ENCODE results near the gene TSPAN18. TPM values are rescaled to one million over a fixed set of nuclear protein-coding genes. Genes with fewer than 3 reads are reported as not detected.

The TSPAN18 gene
- total and polyA plus RNA-seq, 2 of the 4 experiments (the other 2 are of a cell fraction) = 0.36 to 1.1 TPM

DNA sequence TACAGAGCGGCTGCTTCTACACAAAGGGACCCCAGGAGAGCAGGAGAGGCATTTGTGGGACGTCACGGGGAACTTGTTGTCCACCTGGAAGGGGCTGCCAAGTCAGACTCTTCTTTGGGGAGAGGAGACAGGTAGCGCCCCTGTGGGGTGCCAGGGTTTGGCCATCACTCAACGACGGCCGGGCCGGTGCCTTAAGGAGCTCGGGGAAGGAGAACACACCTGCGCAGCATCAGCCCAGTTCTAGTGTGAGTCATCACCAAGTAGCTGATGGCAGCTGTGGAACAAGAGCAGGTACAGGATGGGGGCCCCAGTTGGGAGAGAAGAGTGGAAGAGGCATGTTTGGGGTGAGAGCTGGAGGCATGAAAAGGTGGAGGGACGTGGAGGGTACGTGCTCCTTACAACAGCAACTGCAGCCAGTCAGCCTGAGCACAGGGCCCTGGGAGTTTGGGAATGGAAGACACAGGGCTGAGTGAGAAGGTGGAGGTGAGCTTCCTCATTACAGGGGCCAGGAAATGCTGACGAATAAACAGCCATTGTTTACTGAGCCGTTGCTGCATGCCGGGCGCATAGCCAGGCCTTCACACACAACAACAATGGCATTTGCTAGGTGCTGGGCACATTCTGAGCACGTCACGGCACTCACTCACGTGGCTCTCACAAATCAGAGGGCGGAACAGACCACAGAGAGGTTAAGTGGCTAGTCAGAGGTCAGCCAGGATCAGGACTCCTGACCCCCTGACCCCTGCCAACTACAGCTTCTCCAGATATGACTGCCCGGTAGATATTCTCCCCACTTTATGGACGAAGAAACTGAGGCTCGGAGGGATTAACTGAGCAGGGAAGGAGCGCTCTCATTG, 253.0 kb downstream of the TSPAN18 start:
- H2BK5ac ChIP-seq (ENCODE audit: low read depth, low read length, poor library complexity, severe bottlenecking) = no peak overlapping the region
- H3K27ac ChIP-seq (ENCODE audit: insufficient read depth, low read length) = no peak overlapping the region
- H3K23ac ChIP-seq (ENCODE audit: low read depth, low read length) = no peak overlapping the region
- H2AK9ac ChIP-seq (replicated peaks; ENCODE audit: low read depth, low read length, poor library complexity) = no peak overlapping the region
- in situ Hi-C loops (cut with MboI; ENCODE audit: low sequenced_read_pairs) = no loop called here
- no peaks in the 10 kb centered on the region for H3K79me1 ChIP-seq (ENCODE audit: low read depth in 1 of 2, low read length in 2 of 2)
- H3K4me3 ChIP-seq (ENCODE audit: insufficient read depth, low read depth, low read length) = no peak overlapping the region
- no peak overlapping the region for H3K18ac ChIP-seq (ENCODE audit: low read depth, low read length)
- no peak overlapping the region for H2AK5ac ChIP-seq (ENCODE audit: low read depth, low read length)
- H3K9ac ChIP-seq (ENCODE audit: low read depth, low read length) = no peak overlapping the region
- H2BK120ac ChIP-seq (ENCODE audit: low read depth, low read length) = no peak overlapping the region
- peaks cover 5% of the 10 kb centered on the region for H3K4me1 ChIP-seq (ENCODE audit: control insufficient read depth, insufficient read depth, low read length)
- H3K9me3 ChIP-seq (ENCODE audit: control insufficient read depth, insufficient read depth, low read length) = peaks cover 3% of the 10 kb centered on the region; the same call in 1 of the 2 replicates
- H4K91ac ChIP-seq (ENCODE audit: insufficient read depth, low read depth, low read length) = no peak overlapping the region
- H2AFZ ChIP-seq (replicated peaks; ENCODE audit: low read length, poor library complexity) = no peak overlapping the region
- no peaks in the 10 kb centered on the region; the same call in 1 of the 2 replicates for H3K9me1 ChIP-seq (ENCODE audit: insufficient read depth, low read length)
- ATAC-seq (ENCODE audit: low read depth) (no peak), DNase-seq (no peak)
- WGBS, 2 experiments (ENCODE audit: extremely low coverage in 2 of 2, insufficient read length in 1 of 2) = 89% methylated on average over 7 of the region's 24 CpGs; no CpG with 5 or more reads in 1 of the 2 experiments
- TF ChIP-seq RCOR1 (IDR thresholded peaks at IDR 0.05; ENCODE audit: insufficient replicate concordance, low read length) (no peak), CEBPB (IDR thresholded peaks at IDR 0.05; ENCODE audit: low read depth, low read length) (no peak), POLR2A (IDR thresholded peaks at IDR 0.05; ENCODE audit: low read depth, low read length) (no peak), MAZ (IDR thresholded peaks at IDR 0.05; ENCODE audit: borderline replicate concordance, low read depth, low read length) (no peak), MXI1 (IDR thresholded peaks at IDR 0.05; ENCODE audit: borderline replicate concordance, low read depth, low read length) (no peak)
- TF ChIP-seq, protein P1, sequence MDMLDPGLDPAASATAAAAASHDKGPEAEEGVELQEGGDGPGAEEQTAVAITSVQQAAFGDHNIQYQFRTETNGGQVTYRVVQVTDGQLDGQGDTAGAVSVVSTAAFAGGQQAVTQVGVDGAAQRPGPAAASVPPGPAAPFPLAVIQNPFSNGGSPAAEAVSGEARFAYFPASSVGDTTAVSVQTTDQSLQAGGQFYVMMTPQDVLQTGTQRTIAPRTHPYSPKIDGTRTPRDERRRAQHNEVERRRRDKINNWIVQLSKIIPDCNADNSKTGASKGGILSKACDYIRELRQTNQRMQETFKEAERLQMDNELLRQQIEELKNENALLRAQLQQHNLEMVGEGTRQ (IDR thresholded peaks at IDR 0.05; ENCODE audit: low read depth, low read length) = no peak
- POLR2A ChIA-PET (ENCODE audit: unreplicated experiment) = no interaction called here
- dilution Hi-C loops (cut with HindIII; ENCODE audit: low sequenced_read_pairs, unreplicated experiment) = no loop called here
- peaks cover 17% of the 10 kb centered on the region; the same call in 1 of the 2 replicates for H3K27me3 ChIP-seq (ENCODE audit: control insufficient read depth, insufficient read depth, low read length)
- no peak overlapping the region for H4K8ac ChIP-seq (ENCODE audit: low read depth in 2 of 2, low read length in 2 of 2)
- H3K14ac ChIP-seq (replicated peaks; ENCODE audit: low read depth, low read length) = no peak overlapping the region
- H3K4ac ChIP-seq (ENCODE audit: low read depth, low read length) = no peak overlapping the region
- BruUV-seq (replicated peaks) = no TSS peak
- CTCF ChIA-PET = interaction anchor here (1.2 kb wide), 1 partner anchor 13 kb away, joined by 3 read pairs; no protein-coding TSS in a partner anchor
- no peak overlapping the region for H2BK20ac ChIP-seq (ENCODE audit: low read depth, low read length)
- H3K4me2 ChIP-seq (ENCODE audit: low read depth, low read length) = no peak overlapping the region
- H3K36me3 ChIP-seq (ENCODE audit: control insufficient read depth, insufficient read depth, low read length) = no peaks in the 10 kb centered on the region
- intact Hi-C loops (cut with micrococcal nuclease) = no loop called here
- no peak overlapping the region for H2BK15ac ChIP-seq (ENCODE audit: low read depth, low read length)
- H4K20me1 ChIP-seq (ENCODE audit: insufficient read depth, low read length) = no peaks in the 10 kb centered on the region
- no peak overlapping the region for H3K56ac ChIP-seq (ENCODE audit: extremely low read depth, insufficient read depth, low read length)
- H4K5ac ChIP-seq (ENCODE audit: low read depth, low read length) = no peak overlapping the region

All from IMR-90 (cell line).